Measurements from ENCODE around the gene CPLANE2.

The CPLANE2 gene

DNA sequence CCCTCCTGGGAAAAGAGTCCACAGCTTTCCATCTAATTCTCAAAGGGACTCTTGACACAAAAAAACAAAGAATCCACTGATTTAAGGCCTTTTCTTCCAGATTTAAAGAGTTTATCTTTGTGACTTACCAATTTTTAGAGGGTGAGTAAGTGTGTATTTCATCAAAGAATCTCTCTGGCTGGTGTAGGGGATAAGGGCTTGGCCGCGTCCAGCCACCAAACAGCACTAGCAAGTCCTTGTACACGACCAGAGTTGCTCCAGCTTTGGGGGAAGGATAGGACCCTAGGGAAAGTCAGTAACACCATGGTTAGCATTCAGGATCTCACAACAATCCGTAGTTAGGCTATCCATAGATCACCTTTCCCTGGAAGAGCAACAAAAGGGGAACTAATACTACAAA lies 19.5 kb upstream of the CPLANE2 start:
- DNase-seq (ENCODE audit: extremely low spot score) = no peak
- TF ChIP-seq, protein P1, sequence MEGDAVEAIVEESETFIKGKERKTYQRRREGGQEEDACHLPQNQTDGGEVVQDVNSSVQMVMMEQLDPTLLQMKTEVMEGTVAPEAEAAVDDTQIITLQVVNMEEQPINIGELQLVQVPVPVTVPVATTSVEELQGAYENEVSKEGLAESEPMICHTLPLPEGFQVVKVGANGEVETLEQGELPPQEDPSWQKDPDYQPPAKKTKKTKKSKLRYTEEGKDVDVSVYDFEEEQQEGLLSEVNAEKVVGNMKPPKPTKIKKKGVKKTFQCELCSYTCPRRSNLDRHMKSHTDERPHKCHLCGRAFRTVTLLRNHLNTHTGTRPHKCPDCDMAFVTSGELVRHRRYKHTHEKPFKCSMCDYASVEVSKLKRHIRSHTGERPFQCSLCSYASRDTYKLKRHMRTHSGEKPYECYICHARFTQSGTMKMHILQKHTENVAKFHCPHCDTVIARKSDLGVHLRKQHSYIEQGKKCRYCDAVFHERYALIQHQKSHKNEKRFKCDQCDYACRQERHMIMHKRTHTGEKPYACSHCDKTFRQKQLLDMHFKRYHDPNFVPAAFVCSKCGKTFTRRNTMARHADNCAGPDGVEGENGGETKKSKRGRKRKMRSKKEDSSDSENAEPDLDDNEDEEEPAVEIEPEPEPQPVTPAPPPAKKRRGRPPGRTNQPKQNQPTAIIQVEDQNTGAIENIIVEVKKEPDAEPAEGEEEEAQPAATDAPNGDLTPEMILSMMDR (IDR thresholded peaks at IDR 0.05; ENCODE audit: control extremely low read depth, extremely low read depth, low read depth, missing control alignments) = no peak
- CTCF ChIA-PET = no interaction called here
- POLR2A ChIA-PET = no interaction called here

DNA sequence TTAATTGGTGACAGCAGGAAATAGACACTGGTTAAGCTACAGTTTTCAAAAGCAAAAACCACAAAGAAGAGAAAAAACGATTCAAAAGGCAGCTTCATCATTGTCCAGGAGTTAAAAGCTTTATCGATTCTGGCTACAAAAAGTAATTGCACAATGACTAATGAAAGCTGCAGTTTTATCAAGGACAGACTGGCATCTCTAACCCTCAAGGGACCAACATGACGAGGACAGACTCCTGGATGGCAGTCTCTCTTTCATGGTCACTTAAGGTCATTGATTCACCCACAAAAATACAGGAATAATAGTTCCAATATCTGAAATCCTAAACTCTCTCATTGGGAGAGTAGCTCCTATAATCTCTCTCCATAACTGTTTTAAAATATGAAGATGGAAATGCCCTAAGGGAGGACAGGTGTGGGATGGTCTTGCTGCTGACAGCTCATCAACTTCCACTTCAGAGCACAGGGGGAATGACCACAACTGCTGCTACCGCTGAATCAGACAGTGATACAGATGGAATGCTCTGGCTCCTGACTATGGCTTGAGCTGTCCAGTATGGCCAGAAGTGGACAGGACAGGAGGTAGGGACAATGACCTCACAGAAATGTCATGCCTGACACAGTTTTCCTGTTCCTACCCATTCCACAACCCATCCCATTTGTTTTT lies 17.4 kb upstream of the CPLANE2 start:
- TF ChIP-seq, protein P1 (IDR thresholded peaks at IDR 0.05; ENCODE audit: control extremely low read depth, extremely low read depth, low read depth, missing control alignments) = no peak
- ChIA-PET CTCF (interaction anchor here (0.7 to 2.8 kb wide), 3 partner anchors 10 to 171 kb away, joined by 3 to 20 read pairs (median 3); no protein-coding TSS in a partner anchor), POLR2A (no interaction called here)
- no peak for DNase-seq (ENCODE audit: extremely low spot score)

DNA sequence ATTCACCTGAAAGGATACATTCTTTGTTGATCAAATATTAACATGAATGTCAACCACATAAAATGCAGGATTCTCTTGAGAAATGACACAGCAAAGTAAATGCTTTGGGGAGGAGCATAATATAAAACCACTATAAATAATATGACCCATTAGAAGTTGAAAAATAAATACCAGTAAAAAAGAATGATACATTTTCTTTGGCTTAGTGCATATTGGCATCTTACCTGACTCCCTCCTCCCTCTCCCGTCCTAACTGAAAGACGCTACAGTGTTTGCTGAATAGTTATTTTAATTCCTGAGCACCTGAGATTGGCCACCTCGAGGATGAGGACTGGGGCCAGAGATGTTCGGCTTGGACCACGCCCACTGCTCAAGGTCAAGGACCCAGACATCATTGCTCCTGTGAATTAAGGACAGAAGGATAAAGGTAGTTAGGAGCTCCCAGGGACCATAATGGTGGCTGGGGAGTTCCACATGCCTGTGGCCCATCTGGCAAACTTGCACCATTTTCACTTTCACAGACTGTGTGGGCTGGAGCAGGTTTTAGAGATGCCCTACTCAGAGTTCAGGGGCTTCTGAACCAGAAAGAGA lies 16.4 kb upstream of the CPLANE2 start:
- POLR2A ChIA-PET = no interaction called here
- TF ChIP-seq, protein P1 (IDR thresholded peaks at IDR 0.05; ENCODE audit: control extremely low read depth, extremely low read depth, low read depth, missing control alignments) = no peak
- DNase-seq (ENCODE audit: extremely low spot score) = no peak
- CTCF ChIA-PET = interaction anchor here (0.8 to 2.8 kb wide), 2 partner anchors 9 to 170 kb away, joined by 3 to 20 read pairs; no protein-coding TSS in a partner anchor

DNA sequence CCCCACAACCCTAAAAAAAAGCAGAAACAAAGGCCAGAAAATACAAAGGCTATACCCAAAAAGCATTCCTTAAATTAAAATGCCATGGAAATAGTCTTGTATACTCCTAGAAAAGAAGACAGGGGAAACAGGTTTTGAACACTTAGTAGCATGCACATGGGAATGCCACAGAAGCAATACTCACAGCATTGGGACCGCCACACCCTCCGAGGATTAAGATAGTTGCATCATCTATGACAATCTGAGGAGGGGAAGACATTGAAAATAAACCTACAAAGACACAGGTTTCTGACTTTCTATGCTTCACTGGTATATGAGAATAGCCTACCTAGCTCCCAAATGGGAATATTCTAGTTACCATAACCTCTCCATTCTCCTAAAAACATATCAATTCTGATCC lies 15.9 kb upstream of the CPLANE2 start:
- TF ChIP-seq, protein P1 (IDR thresholded peaks at IDR 0.05; ENCODE audit: control extremely low read depth, extremely low read depth, low read depth, missing control alignments) = no peak
- ChIA-PET CTCF (interaction anchor here (2.8 kb wide), 1 partner anchor 8 kb away, joined by 20 read pairs; no protein-coding TSS in a partner anchor), POLR2A (no interaction called here)
- DNase-seq (ENCODE audit: extremely low spot score) = no peak

DNA sequence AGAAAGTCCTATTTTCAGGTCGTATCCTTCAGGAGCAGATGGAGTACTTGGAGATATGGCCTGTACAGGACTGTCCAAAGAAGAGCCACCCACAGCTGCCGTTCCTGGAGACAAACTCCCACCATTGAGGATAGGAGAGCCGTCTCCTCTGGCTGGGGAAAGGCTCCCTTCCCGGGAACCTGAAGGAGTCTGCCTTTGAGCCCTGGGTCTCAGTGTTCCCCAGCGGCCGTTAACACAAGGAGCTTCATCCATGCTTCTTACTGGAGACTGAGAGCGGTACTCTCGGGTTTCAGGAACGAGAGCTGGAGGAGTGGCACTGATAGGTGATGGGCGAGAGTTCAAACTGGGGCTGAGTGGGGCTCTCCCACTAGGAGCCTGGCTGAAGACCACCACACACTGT lies 14.4 kb upstream of the CPLANE2 start:
- CTCF ChIA-PET = interaction anchor here (0.7 kb wide), 1 partner anchor 9 kb away, joined by 3 read pairs; no protein-coding TSS in a partner anchor
- DNase-seq (ENCODE audit: extremely low spot score) = no peak
- TF ChIP-seq, protein P1 (IDR thresholded peaks at IDR 0.05; ENCODE audit: control extremely low read depth, extremely low read depth, low read depth, missing control alignments) = no peak
- POLR2A ChIA-PET = no interaction called here

DNA sequence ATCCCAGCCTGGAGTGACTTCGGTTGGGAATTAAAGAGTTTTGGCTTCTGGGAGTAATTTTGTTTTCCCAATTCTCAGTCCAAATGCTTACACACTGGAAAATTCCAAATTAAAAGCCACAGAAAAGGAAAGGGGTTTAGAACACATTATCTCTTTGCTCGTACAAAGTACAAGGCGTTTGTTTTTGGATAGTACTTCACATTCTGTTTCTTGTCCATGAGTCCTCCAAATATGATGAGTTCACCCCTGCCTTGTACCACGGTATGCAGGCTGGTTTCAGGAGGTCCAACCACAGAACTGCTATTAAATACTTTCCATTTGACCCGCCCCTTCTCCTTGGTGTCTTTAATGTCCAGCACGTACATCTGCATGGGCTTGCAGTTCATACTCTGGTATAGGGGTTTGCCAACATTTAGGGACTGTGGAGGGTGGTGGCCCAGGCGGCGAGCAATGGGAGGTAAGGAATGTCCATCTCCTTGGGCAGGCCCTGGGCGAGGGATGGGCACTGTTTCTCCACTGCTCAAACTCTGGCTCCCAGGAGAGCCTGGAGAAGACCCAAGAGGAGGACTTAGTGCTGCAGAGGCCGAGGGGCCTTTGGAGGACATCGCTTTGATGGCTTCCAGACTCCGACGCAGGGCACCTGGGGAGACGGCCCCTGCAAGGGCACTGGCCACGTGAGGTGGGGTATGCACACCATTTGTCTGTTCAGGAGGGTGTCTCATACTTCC lies 13.7 kb upstream of the CPLANE2 start:
- ChIA-PET CTCF (no interaction called here), POLR2A (no interaction called here)
- DNase-seq (ENCODE audit: extremely low spot score) = no peak
- TF ChIP-seq, protein P1 (IDR thresholded peaks at IDR 0.05; ENCODE audit: control extremely low read depth, extremely low read depth, low read depth, missing control alignments) = no peak

Data from GM10248 (cell line).